ENCODE measurements around the gene CEP350.

DNA sequence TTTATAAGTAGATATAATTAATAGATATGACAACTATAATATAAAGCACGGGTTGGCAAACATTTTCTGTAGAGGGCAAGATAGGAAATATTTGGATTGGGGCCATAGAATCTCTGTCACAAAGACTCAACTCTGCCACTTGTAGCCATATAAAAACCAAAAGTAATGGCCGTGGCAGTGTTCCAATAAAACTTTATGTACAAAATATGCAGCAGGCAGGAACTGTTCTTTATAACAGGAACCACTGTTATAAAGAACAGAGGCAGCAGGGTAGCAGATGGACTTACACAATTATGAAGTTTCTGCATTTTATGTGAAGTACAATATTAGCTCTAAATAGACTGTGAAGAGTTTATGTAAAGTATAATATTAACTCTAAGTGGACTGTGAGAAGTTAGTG is 183.2 kb downstream of the CEP350 start:
- TF ChIP-seq CTCF (conservative IDR thresholded peaks at IDR 0.05; ENCODE audit: low read length) (no peak), EZH2phosphoT487 (IDR thresholded peaks at IDR 0.05; ENCODE audit: borderline replicate concordance, low read depth, low read length) (no peak)
